ENCODE data around the gene LMOD2. TPM values are rescaled to one million over a fixed set of nuclear protein-coding genes. Genes with fewer than 3 reads are reported as not detected.

The LMOD2 gene
- total and polyA plus RNA-seq, 11 donors: 202 to 1,479 (median 751) TPM

- Histone ChIP-seq H3K4me3 (no peak overlapping the region), H3K27ac (peak overlapping the region; percentile 0 to 79 (median 62)), H3K27me3 (no peaks in the 10 kb centered on the region), H3K9me3 (no peaks in the 10 kb centered on the region), H3K4me1 (peaks cover 0 to 64% (median 19%) of the 10 kb centered on the region in 12 donors), H3K36me3 (peaks cover 0 to 42% (median 21%) of the 10 kb centered on the region in 9 donors)
- intact Hi-C loops (cut with DNase I): loop anchor here in 8 of 10 donors (5.0 to 10.0 kb wide), 8 partner anchors 37 to 193 kb away; partner anchors contain the start of gene WASL (in 2 of the 8)
- DNase-seq: no peak
- 46 to 64% (median 52%) methylated on average over 3 of the region's 3 CpGs for WGBS, 4 donors
- ATAC-seq: peak; percentile 57 to 78 (median 77)
- TF ChIP-seq POLR2A (IDR thresholded peaks at IDR 0.05): no peak
Observed at GRCh38 chr7:123679614-123680013, 23.9 kb downstream of the LMOD2 start.

DNA sequence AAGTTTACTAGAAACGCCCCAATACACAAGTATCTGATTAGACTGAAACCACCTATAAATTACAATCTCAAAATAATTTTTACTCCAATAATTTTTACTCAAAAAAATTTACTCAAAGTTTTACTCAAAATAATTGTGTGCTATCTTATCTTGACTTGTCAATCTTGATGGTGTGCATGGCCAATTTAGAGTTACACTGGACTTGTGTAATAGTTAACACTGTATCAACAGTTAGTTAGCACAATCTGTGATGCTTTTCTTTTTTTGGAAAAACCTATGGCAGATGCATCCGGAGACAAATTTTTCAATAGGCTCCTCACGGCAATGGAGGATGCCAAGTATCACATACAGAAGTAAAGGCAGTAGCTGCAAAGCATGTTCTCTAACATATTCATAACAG lies 24.9 kb downstream of the LMOD2 start:
- peak overlapping the region in 10 of 12 donors; percentile 24 to 79 (median 67) for H3K27ac ChIP-seq
- ATAC-seq (no peak), DNase-seq (no peak)
- intact Hi-C loops (cut with DNase I): loop anchor here in 7 of 10 donors (5.0 to 10.0 kb wide), 7 partner anchors 43 to 192 kb away; partner anchors contain the start of gene WASL (in 2 of the 7)
- peaks cover 0 to 49% (median 28%) of the 10 kb centered on the region in 9 donors for H3K36me3 ChIP-seq
- no peaks in the 10 kb centered on the region for H3K9me3 ChIP-seq
- peaks cover 0 to 54% (median 16%) of the 10 kb centered on the region in 12 donors for H3K4me1 ChIP-seq
- 51 to 66% (median 58%) methylated on average over 3 of the region's 3 CpGs for WGBS, 4 donors
- TF ChIP-seq, protein P1, sequence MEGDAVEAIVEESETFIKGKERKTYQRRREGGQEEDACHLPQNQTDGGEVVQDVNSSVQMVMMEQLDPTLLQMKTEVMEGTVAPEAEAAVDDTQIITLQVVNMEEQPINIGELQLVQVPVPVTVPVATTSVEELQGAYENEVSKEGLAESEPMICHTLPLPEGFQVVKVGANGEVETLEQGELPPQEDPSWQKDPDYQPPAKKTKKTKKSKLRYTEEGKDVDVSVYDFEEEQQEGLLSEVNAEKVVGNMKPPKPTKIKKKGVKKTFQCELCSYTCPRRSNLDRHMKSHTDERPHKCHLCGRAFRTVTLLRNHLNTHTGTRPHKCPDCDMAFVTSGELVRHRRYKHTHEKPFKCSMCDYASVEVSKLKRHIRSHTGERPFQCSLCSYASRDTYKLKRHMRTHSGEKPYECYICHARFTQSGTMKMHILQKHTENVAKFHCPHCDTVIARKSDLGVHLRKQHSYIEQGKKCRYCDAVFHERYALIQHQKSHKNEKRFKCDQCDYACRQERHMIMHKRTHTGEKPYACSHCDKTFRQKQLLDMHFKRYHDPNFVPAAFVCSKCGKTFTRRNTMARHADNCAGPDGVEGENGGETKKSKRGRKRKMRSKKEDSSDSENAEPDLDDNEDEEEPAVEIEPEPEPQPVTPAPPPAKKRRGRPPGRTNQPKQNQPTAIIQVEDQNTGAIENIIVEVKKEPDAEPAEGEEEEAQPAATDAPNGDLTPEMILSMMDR (IDR thresholded peaks at IDR 0.05): no peak
- TF ChIP-seq POLR2A (IDR thresholded peaks at IDR 0.05): no peak
- H3K4me3 ChIP-seq: no peak overlapping the region
- H3K27me3 ChIP-seq: no peaks in the 10 kb centered on the region

DNA sequence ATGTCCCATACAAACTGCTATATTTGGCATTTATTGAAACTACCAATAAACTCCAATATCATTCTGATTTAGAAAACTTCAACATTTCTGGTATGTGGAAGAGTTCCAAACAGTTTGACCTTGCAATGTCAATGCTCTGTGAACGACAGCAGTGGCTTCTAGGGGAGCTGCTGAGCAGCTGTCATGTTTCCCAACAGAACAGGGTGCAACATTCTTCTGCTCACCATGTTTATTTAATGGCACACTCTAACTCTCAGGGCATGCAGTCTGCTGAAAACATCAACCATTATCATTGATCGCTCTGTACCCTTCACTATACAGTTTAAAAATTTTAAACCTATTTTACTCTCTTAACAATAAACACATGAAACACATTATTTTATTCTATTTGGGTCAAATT lies 25.9 kb downstream of the LMOD2 start:
- Histone ChIP-seq H3K4me1 (peaks cover 0 to 46% (median 16%) of the 10 kb centered on the region in 12 donors), H3K9me3 (no peaks in the 10 kb centered on the region), H3K36me3 (peaks cover 0 to 58% (median 31%) of the 10 kb centered on the region in 9 donors), H3K27ac (peak overlapping the region in 11 of 12 donors; percentile 24 to 79 (median 62)), H3K4me3 (peak overlapping the region in 1 of 12 donors; percentile 2), H3K27me3 (no peaks in the 10 kb centered on the region)
- 29 to 42% (median 31%) methylated on average over 2 of the region's 2 CpGs for WGBS, 4 donors
- TF ChIP-seq, protein P1 (IDR thresholded peaks at IDR 0.05): no peak
- TF ChIP-seq POLR2A (IDR thresholded peaks at IDR 0.05): no peak
- peak; percentile 83 to 89 (median 86) for ATAC-seq
- peak in 1 of 5 donors; percentile 57 for DNase-seq
- intact Hi-C loops (cut with DNase I): loop anchor here in 7 of 10 donors (5.0 to 10.0 kb wide), 7 partner anchors 44 to 191 kb away; partner anchors contain the start of gene WASL (in 2 of the 7)

- Histone ChIP-seq H3K27ac (peak overlapping the region in 3 of 12 donors; percentile 54 to 73 (median 61)), H3K36me3 (peaks cover 0 to 69% (median 42%) of the 10 kb centered on the region in 9 donors), H3K27me3 (no peaks in the 10 kb centered on the region), H3K9me3 (no peaks in the 10 kb centered on the region), H3K4me3 (no peak overlapping the region), H3K4me1 (peaks cover 0 to 41% (median 16%) of the 10 kb centered on the region in 12 donors)
- ATAC-seq (peak in 2 of 4 donors; percentile 24 to 40), DNase-seq (no peak)
- WGBS, 4 donors: 58 to 76% (median 65%) methylated on average over 1 of the region's 1 CpG
- TF ChIP-seq POLR2A (IDR thresholded peaks at IDR 0.05): no peak
- TF ChIP-seq, protein P1 (IDR thresholded peaks at IDR 0.05): peak; percentile 31 to 70 (median 57)
- intact Hi-C loops (cut with DNase I): loop anchor here in 9 of 10 donors (2.0 to 10.0 kb wide), 8 partner anchors 45 to 190 kb away; partner anchors contain the start of gene WASL (in 2 of the 9)
Observed at GRCh38 chr7:123682690-123683089, 27.0 kb downstream of the LMOD2 start.

All from heart left ventricle (tissue), 16 donors.